Naive B cell (primary cell): ENCODE data around the gene CPNE5. TPM values are rescaled to one million over a fixed set of nuclear protein-coding genes. Genes with fewer than 3 reads are reported as not detected.

Experiments used
- ATAC-seq, 2 donors: fragments of 150-1000 bp; cut with Tn5 transposase; 2 replicates each; pipeline ENCODE4 v1.10.0; 2021; ENCODE audit warnings: low read depth in 2 of 2, mild to moderate bottlenecking in 2 of 2, moderate library complexity in 2 of 2
- DNase-seq: peaks from one replicate; pipeline ENCODE4 v3.0.0; 2022
- H3K27ac Mint-ChIP-seq, 6 donors: one replicate each; pipeline ENCODE4 v1.8.0; 2020 to 2022; ENCODE audit warnings: mild to moderate bottlenecking in 6 of 6, mixed read lengths in 6 of 6, moderate library complexity in 5 of 6, inconsistent platforms in 2 of 6
- H3K27me3 Mint-ChIP-seq, 3 donors: one replicate each; pipeline ENCODE4 v1.8.0; 2021 to 2022; ENCODE audit warnings: mixed read lengths in 3 of 3, mild to moderate bottlenecking in 1 of 3
- H3K36me3 Mint-ChIP-seq, 2 donors: one replicate each; pipeline ENCODE4 v1.8.0; 2020 to 2022; ENCODE audit warnings: mixed read lengths in 2 of 2, inconsistent platforms in 1 of 2, mild to moderate bottlenecking in 1 of 2
- H3K4me1 Mint-ChIP-seq, 3 donors: one replicate each; pipeline ENCODE4 v1.8.0; 2020 to 2022; ENCODE audit warnings: mixed read lengths in 3 of 3, inconsistent platforms in 1 of 3, mild to moderate bottlenecking in 1 of 3, moderate library complexity in 1 of 3
- H3K4me3 Mint-ChIP-seq, 8 donors: one replicate each; pipeline ENCODE4 v1.8.0; 2020 to 2022; ENCODE audit warnings: mild to moderate bottlenecking in 8 of 8, mixed read lengths in 8 of 8, moderate library complexity in 8 of 8, inconsistent platforms in 2 of 8
- H3K9me3 Mint-ChIP-seq, 7 donors: one replicate each; pipeline ENCODE4 v1.8.0; 2020 to 2022; ENCODE audit warnings: mixed read lengths in 7 of 7, mild to moderate bottlenecking in 5 of 7, inconsistent platforms in 2 of 7, moderate library complexity in 1 of 7
- polyA plus RNA-seq, 6 donors: library from polyadenylated mRNA; unstranded; fragments of 300-500 nt; fragmentation: Illumina TruSeq; gene quantifications; one replicate each; pipeline ENCODE4 v1.2.3, GENCODE V29; 2021; ENCODE audit warnings: low read depth in 6 of 6

CPNE5 gene
- polyA plus RNA-seq, 6 donors from 2014 or later = 56.9 to 105 (median 92.2) TPM

GRCh38 chr6:36703982-36704381, 135.3 kb downstream of the CPNE5 start:
- Mint-ChIP-seq H3K9me3 (no peaks in the 10 kb centered on the region), H3K4me3 (no peak overlapping the region), H3K27me3 (peaks cover 0 to 7% (median 0%) of the 10 kb centered on the region in 3 donors), H3K27ac (peak overlapping the region in 3 of 6 donors; percentile 28 to 65 (median 49)), H3K4me1 (peaks cover 17 to 37% (median 24%) of the 10 kb centered on the region in 3 donors), H3K36me3 (no peaks in the 10 kb centered on the region)
- DNase-seq = no peak
- no peak for ATAC-seq

- peaks cover 24 to 45% (median 24%) of the 10 kb centered on the region in 3 donors for H3K4me1 Mint-ChIP-seq
- no peak overlapping the region for H3K4me3 Mint-ChIP-seq
- H3K27me3 Mint-ChIP-seq = peaks cover 0 to 7% (median 0%) of the 10 kb centered on the region in 3 donors
- ATAC-seq (no peak), DNase-seq (no peak)
- peak overlapping the region in 4 of 6 donors; percentile 24 to 87 (median 42) for H3K27ac Mint-ChIP-seq
- H3K9me3 Mint-ChIP-seq = no peaks in the 10 kb centered on the region
- H3K36me3 Mint-ChIP-seq = no peaks in the 10 kb centered on the region
Measured at GRCh38 chr6:36703081-36703606, 136.1 kb downstream of the CPNE5 start.

- Mint-ChIP-seq H3K4me3 (no peak overlapping the region), H3K27ac (peak overlapping the region in 2 of 6 donors; percentile 39 to 87), H3K36me3 (no peaks in the 10 kb centered on the region), H3K27me3 (peaks cover 0 to 7% (median 0%) of the 10 kb centered on the region in 3 donors), H3K9me3 (no peaks in the 10 kb centered on the region), H3K4me1 (peaks cover 24 to 45% (median 27%) of the 10 kb centered on the region in 3 donors)
- DNase-seq (no peak), ATAC-seq (no peak)
Measured at GRCh38 chr6:36702656-36703055, 136.6 kb downstream of the CPNE5 start.

GRCh38 chr6:36701401-36701991, 137.7 kb downstream of the CPNE5 start:
- DNase-seq = no peak
- ATAC-seq = peak in 1 of 2 donors; percentile 68
- H3K27ac Mint-ChIP-seq = peak overlapping the region in 4 of 6 donors; percentile 36 to 91 (median 76)

GRCh38 chr6:36700831-36701230, 138.4 kb downstream of the CPNE5 start:
- H3K27me3 Mint-ChIP-seq = peaks cover 0 to 7% (median 0%) of the 10 kb centered on the region in 3 donors
- H3K9me3 Mint-ChIP-seq = no peaks in the 10 kb centered on the region
- no peak overlapping the region for H3K4me3 Mint-ChIP-seq
- peak overlapping the region in 4 of 6 donors; percentile 36 to 85 (median 62) for H3K27ac Mint-ChIP-seq
- H3K4me1 Mint-ChIP-seq = peaks cover 36 to 61% (median 45%) of the 10 kb centered on the region in 3 donors
- H3K36me3 Mint-ChIP-seq = peaks cover 0 to 6% of the 10 kb centered on the region in 2 donors
- DNase-seq (no peak), ATAC-seq (peak; percentile 58 to 67)

More at GRCh38 chr6:36701401-36701991, 137.7 kb downstream of the CPNE5 start:
- no peak overlapping the region for H3K4me3 Mint-ChIP-seq
- peaks cover 0 to 7% (median 0%) of the 10 kb centered on the region in 3 donors for H3K27me3 Mint-ChIP-seq
- no peaks in the 10 kb centered on the region for H3K9me3 Mint-ChIP-seq
- peaks cover 0 to 4% of the 10 kb centered on the region in 2 donors for H3K36me3 Mint-ChIP-seq
- peaks cover 32 to 56% (median 39%) of the 10 kb centered on the region in 3 donors for H3K4me1 Mint-ChIP-seq

- ATAC-seq = no peak
- H3K27ac Mint-ChIP-seq = peak overlapping the region in 2 of 6 donors; percentile 57 to 63
Measured at GRCh38 chr6:36700071-36700812, 139.0 kb downstream of the CPNE5 start.

GRCh38 chr6:36699348-36699747, 139.9 kb downstream of the CPNE5 start:
- Mint-ChIP-seq H3K9me3 (no peaks in the 10 kb centered on the region), H3K4me3 (no peak overlapping the region), H3K4me1 (peaks cover 48 to 74% (median 58%) of the 10 kb centered on the region in 3 donors), H3K27me3 (peaks cover 0 to 7% (median 0%) of the 10 kb centered on the region in 3 donors), H3K36me3 (peaks cover 0 to 6% of the 10 kb centered on the region in 2 donors), H3K27ac (peak overlapping the region in 1 of 6 donors; percentile 10)
- DNase-seq (no peak), ATAC-seq (no peak)

More at GRCh38 chr6:36700071-36700812, 139.0 kb downstream of the CPNE5 start:
- Mint-ChIP-seq H3K36me3 (peaks cover 0 to 6% of the 10 kb centered on the region in 2 donors), H3K4me3 (no peak overlapping the region), H3K4me1 (peaks cover 39 to 65% (median 49%) of the 10 kb centered on the region in 3 donors), H3K9me3 (no peaks in the 10 kb centered on the region), H3K27me3 (peaks cover 0 to 7% (median 0%) of the 10 kb centered on the region in 3 donors)
- DNase-seq = no peak

- peaks cover 0 to 7% (median 0%) of the 10 kb centered on the region in 3 donors for H3K27me3 Mint-ChIP-seq
- DNase-seq = no peak
- no peak overlapping the region for H3K4me3 Mint-ChIP-seq
- H3K4me1 Mint-ChIP-seq = peaks cover 49 to 74% (median 59%) of the 10 kb centered on the region in 3 donors
- no peaks in the 10 kb centered on the region for H3K9me3 Mint-ChIP-seq
- peak overlapping the region in 3 of 6 donors; percentile 69 to 91 (median 86) for H3K27ac Mint-ChIP-seq
- no peak for ATAC-seq
- peaks cover 0 to 6% of the 10 kb centered on the region in 2 donors for H3K36me3 Mint-ChIP-seq
Measured at GRCh38 chr6:36698871-36699271, 140.4 kb downstream of the CPNE5 start.

- DNase-seq (no peak), ATAC-seq (no peak)
- no peaks in the 10 kb centered on the region for H3K9me3 Mint-ChIP-seq
- peak overlapping the region in 4 of 6 donors; percentile 58 to 91 (median 68) for H3K27ac Mint-ChIP-seq
- H3K36me3 Mint-ChIP-seq = peaks cover 0 to 6% of the 10 kb centered on the region in 2 donors
- H3K4me3 Mint-ChIP-seq = no peak overlapping the region
- H3K27me3 Mint-ChIP-seq = peaks cover 0 to under 1% (median 0%) of the 10 kb centered on the region in 3 donors
- H3K4me1 Mint-ChIP-seq = peaks cover 55 to 75% (median 65%) of the 10 kb centered on the region in 3 donors
Measured at GRCh38 chr6:36698196-36698595, 141.0 kb downstream of the CPNE5 start.

GRCh38 chr6:36697481-36697903, 141.8 kb downstream of the CPNE5 start, which contains the start of gene RAB44:
Gene RAB44 (plus strand): TSS chr6:36697826. CDS start chr6:36704236, 6,410 bp downstream.
- DNase-seq (no peak), ATAC-seq (no peak)
- H3K27me3 Mint-ChIP-seq = no peaks in the 10 kb centered on the region
- H3K9me3 Mint-ChIP-seq = no peaks in the 10 kb centered on the region
- H3K27ac Mint-ChIP-seq = peak within 1 kb of the TSS in 4 of 6 donors; percentile 69 to 91 (median 84)
- peaks cover 0 to 6% of the 10 kb centered on the region in 2 donors for H3K36me3 Mint-ChIP-seq
- peaks cover 57 to 75% (median 68%) of the 10 kb centered on the region in 3 donors for H3K4me1 Mint-ChIP-seq
- peak within 1 kb of the TSS in 3 of 8 donors; percentile 2 to 70 (median 60) for H3K4me3 Mint-ChIP-seq

- no peak for DNase-seq
- peak overlapping the region in 1 of 8 donors; percentile 26 for H3K4me3 Mint-ChIP-seq
- peak overlapping the region; percentile 34 to 98 (median 52) for H3K27ac Mint-ChIP-seq
- H3K27me3 Mint-ChIP-seq = no peaks in the 10 kb centered on the region
- no peaks in the 10 kb centered on the region for H3K9me3 Mint-ChIP-seq
- peaks cover 65 to 75% (median 70%) of the 10 kb centered on the region in 3 donors for H3K4me1 Mint-ChIP-seq
- no peak for ATAC-seq
- H3K36me3 Mint-ChIP-seq = peaks cover 0 to 6% of the 10 kb centered on the region in 2 donors
Measured at GRCh38 chr6:36695414-36695813, 143.8 kb downstream of the CPNE5 start.

GRCh38 chr6:36694616-36695015, 144.6 kb downstream of the CPNE5 start:
- peaks cover 0 to 6% of the 10 kb centered on the region in 2 donors for H3K36me3 Mint-ChIP-seq
- peak overlapping the region; percentile 73 to 98 (median 85) for H3K27ac Mint-ChIP-seq
- no peak for ATAC-seq
- H3K4me1 Mint-ChIP-seq = peaks cover 72 to 83% (median 76%) of the 10 kb centered on the region in 3 donors
- DNase-seq = no peak
- peak overlapping the region in 5 of 8 donors; percentile 29 to 66 (median 37) for H3K4me3 Mint-ChIP-seq
- no peaks in the 10 kb centered on the region for H3K27me3 Mint-ChIP-seq
- no peaks in the 10 kb centered on the region for H3K9me3 Mint-ChIP-seq
